Heart left ventricle (tissue), 16 donors: Measurements from ENCODE around the gene RPA3. TPM values are rescaled to one million over a fixed set of nuclear protein-coding genes. Genes with fewer than 3 reads are reported as not detected.

ENCODE experiments used
- ATAC-seq, 4 donors: fragments of 200-7000 bp; cut with Tn5 transposase; one replicate each; pipeline ENCODE4 v1.9.1; 2020 to 2022; ENCODE audit warnings: moderate library complexity in 4 of 4, mild to moderate bottlenecking in 3 of 4, moderate number of reproducible peaks in 1 of 4
- DNase-seq, 5 donors: peaks; one replicate each; pipeline ENCODE4 v3.0.0-alpha.2; 2020
- H3K27ac ChIP-seq, 12 donors: fragments of 200-600 bp; sonication (generic) in 4 of 12; one replicate each; pipeline versions ENCODE4 v1.5.0 to v1.8.0; 2016 to 2022; ENCODE audit warnings: mild to moderate bottlenecking in 2 of 12
- H3K27me3 ChIP-seq, 9 donors: fragments of 200-600 bp; sonication (generic) in 2 of 9; one replicate each; pipeline versions ENCODE4 v1.5.1 to v1.8.0; 2016 to 2022; ENCODE audit warnings: mild to moderate bottlenecking in 3 of 9
- H3K36me3 ChIP-seq, 9 donors: fragments of 200-600 bp; sonication (generic) in 2 of 9; one replicate each; pipeline versions ENCODE4 v1.5.0 to v1.8.0; 2018 to 2022; ENCODE audit warnings: mild to moderate bottlenecking in 2 of 9
- H3K4me1 ChIP-seq, 12 donors: fragments of 200-600 bp; sonication (generic) in 4 of 12; one replicate each; pipeline versions ENCODE4 v1.5.0 to v1.8.0; 2016 to 2022; ENCODE audit warnings: mild to moderate bottlenecking in 3 of 12
- H3K4me3 ChIP-seq, 12 donors: fragments of 200-600 bp; sonication (generic) in 4 of 12; one replicate each; pipeline versions ENCODE4 v1.5.0 to v1.8.0; 2017 to 2022; ENCODE audit warnings: mild to moderate bottlenecking in 9 of 12, moderate library complexity in 4 of 12
- H3K9me3 ChIP-seq, 12 donors: fragments of 200-600 bp; sonication (generic) in 4 of 12; one replicate each; pipeline versions ENCODE4 v1.5.0 to v1.8.0; 2016 to 2022; ENCODE audit warnings: mild to moderate bottlenecking in 1 of 12
- POLR2A ChIP-seq, 2 donors: fragments of 450-650 bp; IDR thresholded peaks; one replicate each; pipeline ENCODE4 v1.6.1; 2017; ENCODE audit warnings: antibody characterized with exemption in 2 of 2, mild to moderate bottlenecking in 2 of 2, moderate library complexity in 2 of 2
- WGBS, 4 donors: extraction: QIAGEN DNeasy Blood & Tissue Kit in 2 of 4; methylation state at CpG; one replicate each; pipeline versions ENCODE4 v1.1.5 to v1.1.7; 2013 to 2018; 5-methylcytosine and 5-hydroxymethylcytosine counted together
- intact Hi-C, 10 donors: fragments of 100-400 bp; cut with DNase I; formaldehyde crosslinking; loops; one replicate each; pipeline versions ENCODE4 v1.11.1 to v1.14.2; 2022
- polyA plus RNA-seq, 2 donors: library from polyadenylated mRNA; stranded (reverse); fragments of 200-250 nt; gene quantifications; one replicate each; pipeline ENCODE4 v1.2.3, GENCODE V29; 2013
- total RNA-seq, 9 donors: library from RNA; depleted of rRNA in 2 of 9; stranded (reverse); fragments of >200 nt in 2 of 9; fragmentation: NEBNext Ultra II Directional in 3 of 9; extraction: Animal tissue kit (Norgen Biotek cat#: 25700) in 3 of 9; gene quantifications; one replicate each; pipeline versions ENCODE4 v1.1.0 to v1.2.4, GENCODE V29; 2016 to 2023
- TF ChIP-seq, protein P1 (sequence below), 12 donors: fragments of 200-600 bp; sonication (generic) in 4 of 12; IDR thresholded peaks; one replicate each; pipeline versions ENCODE4 v1.5.0 to v1.8.0; 2018 to 2022; ENCODE audit warnings: antibody characterized with exemption in 12 of 12, mild to moderate bottlenecking in 5 of 12
- donor health status: ischemic (EF 13 %, LVEDD 7.1; RV severe dilation, severe dysfunction).
- donor health status: healthy with polysubstance abuse.
- donor health status: DM: no; HTN: yes; CAD: no.
- donor health status: DM: no; HTN: no; CAD: no.
- donor health status: ischemic (EF 25% LVEDD 6.9; RV normal size, moderate dysfunction).
- donor health status: ischemic (EF 25% LVEDD 5.7; RV mildly dilated, moderate dysfunction).
- donor health status: healthy.
- donor health status: DM: yes; HTN: yes; CAD: no.
- donor health status: ischemic (EF 35%, LVEDD 5.7; RV mildly dilated, moderate dysfunction).
- donor health status: nonischemic (EF 11% LVEDD 7.7; RV severe dilation, severe dysfunction).
- donor health status: DM: yes; HTN: yes; CAD: no.
- donor health status: PGD.
- donor health status: ischemic (EF 29% LVEDD 5.4; RV normal size, mild dysfunction).
- donor health status: nonischemic (EF 23%, LVEDD 6.1; RV moderate dilation, normal function).

The RPA3 gene
- total and polyA plus RNA-seq, 11 donors = 19.4 to 30.9 (median 26.2) TPM

GRCh38 chr7:7696458-7697119, 21.8 kb downstream of the RPA3 start:
- Histone ChIP-seq H3K27ac (peak overlapping the region; percentile 15 to 79 (median 62)), H3K4me3 (no peak overlapping the region), H3K4me1 (peaks cover 0 to 68% (median 48%) of the 10 kb centered on the region in 12 donors), H3K36me3 (no peaks in the 10 kb centered on the region), H3K27me3 (no peaks in the 10 kb centered on the region), H3K9me3 (peaks cover 0 to 11% (median 0%) of the 10 kb centered on the region in 12 donors)
- peak in 2 of 4 donors; percentile 45 to 56 for ATAC-seq
- no peak for DNase-seq
- intact Hi-C loops = loop anchor here in 2 of 10 donors (5.0 kb wide), 2 partner anchors 36 to 41 kb away; no protein-coding TSS in a partner anchor
- 35 to 49% (median 41%) methylated on average over 3 of the region's 3 CpGs for WGBS, 4 donors
- TF ChIP-seq, protein P1, sequence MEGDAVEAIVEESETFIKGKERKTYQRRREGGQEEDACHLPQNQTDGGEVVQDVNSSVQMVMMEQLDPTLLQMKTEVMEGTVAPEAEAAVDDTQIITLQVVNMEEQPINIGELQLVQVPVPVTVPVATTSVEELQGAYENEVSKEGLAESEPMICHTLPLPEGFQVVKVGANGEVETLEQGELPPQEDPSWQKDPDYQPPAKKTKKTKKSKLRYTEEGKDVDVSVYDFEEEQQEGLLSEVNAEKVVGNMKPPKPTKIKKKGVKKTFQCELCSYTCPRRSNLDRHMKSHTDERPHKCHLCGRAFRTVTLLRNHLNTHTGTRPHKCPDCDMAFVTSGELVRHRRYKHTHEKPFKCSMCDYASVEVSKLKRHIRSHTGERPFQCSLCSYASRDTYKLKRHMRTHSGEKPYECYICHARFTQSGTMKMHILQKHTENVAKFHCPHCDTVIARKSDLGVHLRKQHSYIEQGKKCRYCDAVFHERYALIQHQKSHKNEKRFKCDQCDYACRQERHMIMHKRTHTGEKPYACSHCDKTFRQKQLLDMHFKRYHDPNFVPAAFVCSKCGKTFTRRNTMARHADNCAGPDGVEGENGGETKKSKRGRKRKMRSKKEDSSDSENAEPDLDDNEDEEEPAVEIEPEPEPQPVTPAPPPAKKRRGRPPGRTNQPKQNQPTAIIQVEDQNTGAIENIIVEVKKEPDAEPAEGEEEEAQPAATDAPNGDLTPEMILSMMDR (IDR thresholded peaks at IDR 0.05) = no peak
- TF ChIP-seq POLR2A (IDR thresholded peaks at IDR 0.05) = no peak

DNA sequence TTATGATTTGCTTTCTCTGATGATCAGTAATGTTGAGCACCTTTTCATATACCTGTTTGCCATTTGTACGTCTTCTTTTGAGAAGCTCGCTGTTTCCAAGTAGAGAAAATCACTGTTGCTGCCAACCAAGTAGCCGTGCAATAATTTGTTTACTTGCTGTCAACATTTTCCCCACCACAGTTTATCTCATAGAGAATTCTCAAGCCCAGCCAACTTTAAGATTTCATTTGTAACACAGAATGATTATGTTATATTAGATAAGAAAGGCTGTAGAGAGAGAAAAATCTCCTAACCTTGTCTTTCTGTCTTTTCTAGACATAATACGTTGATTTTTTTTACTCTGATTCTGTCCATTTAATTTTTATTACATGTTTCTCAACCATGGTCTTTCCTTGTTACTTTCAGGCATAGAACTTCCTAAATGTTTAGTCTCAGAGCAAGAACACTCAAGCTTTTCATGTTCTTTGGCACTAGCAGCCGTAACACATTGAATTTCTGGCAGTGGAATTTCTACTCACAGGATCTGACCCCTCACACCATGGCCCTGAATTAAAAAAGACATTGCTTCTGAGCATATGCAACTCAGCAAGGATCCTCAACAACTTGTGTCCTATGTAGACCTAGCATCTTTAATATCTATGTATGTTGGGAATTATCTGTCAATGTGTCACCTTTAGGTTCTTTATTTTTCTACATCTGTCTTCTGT, 23.1 kb downstream of the RPA3 start:
- Histone ChIP-seq H3K27me3 (no peaks in the 10 kb centered on the region), H3K36me3 (no peaks in the 10 kb centered on the region), H3K27ac (peak overlapping the region; percentile 41 to 79 (median 64)), H3K9me3 (peaks cover 0 to 8% (median 0%) of the 10 kb centered on the region in 12 donors), H3K4me3 (peak overlapping the region in 1 of 12 donors; percentile 1), H3K4me1 (peaks cover 0 to 58% (median 48%) of the 10 kb centered on the region in 12 donors)
- ATAC-seq = peak in 3 of 4 donors; percentile 37 to 44 (median 43)
- TF ChIP-seq POLR2A (IDR thresholded peaks at IDR 0.05) = no peak
- TF ChIP-seq, protein P1 (IDR thresholded peaks at IDR 0.05) = no peak
- WGBS, 4 donors = 17 to 24% (median 20%) methylated on average over 5 of the region's 5 CpGs
- intact Hi-C loops = loop anchor here in 2 of 10 donors (5.0 kb wide), 2 partner anchors 37 to 42 kb away; no protein-coding TSS in a partner anchor
- no peak for DNase-seq

DNA sequence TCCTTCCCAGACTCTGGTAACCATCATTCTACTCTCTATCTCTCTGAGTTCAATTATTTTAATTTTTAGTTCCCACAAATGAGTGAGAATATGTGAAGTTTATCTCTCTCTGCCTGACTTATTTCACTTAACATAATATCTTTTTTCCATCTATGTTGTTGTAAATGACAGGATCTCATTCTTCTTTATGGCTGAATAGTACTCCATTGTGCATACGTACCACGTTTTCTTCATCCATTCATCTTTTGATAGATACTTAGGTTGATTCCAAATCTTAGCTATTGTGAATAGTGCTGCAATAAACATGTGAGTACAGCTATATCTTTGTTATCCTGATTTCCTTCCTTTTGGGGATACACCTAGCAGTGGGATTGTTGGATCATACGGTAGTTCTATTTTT, 23.9 kb downstream of the RPA3 start:
- no peaks in the 10 kb centered on the region for H3K27me3 ChIP-seq
- H3K4me3 ChIP-seq = no peak overlapping the region
- intact Hi-C loops = no loop called here
- H3K9me3 ChIP-seq = peaks cover 0 to 5% (median 0%) of the 10 kb centered on the region in 12 donors
- 48 to 63% (median 53%) methylated on average over 3 of the region's 3 CpGs for WGBS, 4 donors
- peak overlapping the region in 10 of 12 donors; percentile 41 to 79 (median 64) for H3K27ac ChIP-seq
- peaks cover 0 to 51% (median 45%) of the 10 kb centered on the region in 12 donors for H3K4me1 ChIP-seq
- ATAC-seq (peak in 2 of 4 donors; percentile 20 to 38), DNase-seq (no peak)
- H3K36me3 ChIP-seq = no peaks in the 10 kb centered on the region
- TF ChIP-seq POLR2A (IDR thresholded peaks at IDR 0.05) = no peak

- peaks cover 0 to 5% (median 0%) of the 10 kb centered on the region in 12 donors for H3K9me3 ChIP-seq
- no peaks in the 10 kb centered on the region for H3K27me3 ChIP-seq
- ATAC-seq = no peak
- H3K36me3 ChIP-seq = no peaks in the 10 kb centered on the region
- no peak for DNase-seq
- no peak overlapping the region for H3K4me3 ChIP-seq
- peaks cover 0 to 49% (median 38%) of the 10 kb centered on the region in 12 donors for H3K4me1 ChIP-seq
- TF ChIP-seq, protein P1 (IDR thresholded peaks at IDR 0.05) = no peak
- TF ChIP-seq POLR2A (IDR thresholded peaks at IDR 0.05) = no peak
- H3K27ac ChIP-seq = peak overlapping the region in 1 of 12 donors; percentile 69
- intact Hi-C loops = no loop called here
These were observed 24.5 kb downstream of the RPA3 start for GRCh38 chr7:7693881-7694280.
